Measurements from ENCODE around the gene NACA2. TPM values are rescaled to one million over a fixed set of nuclear protein-coding genes. Genes with fewer than 3 reads are reported as not detected.

NACA2 gene
- total and polyA plus RNA-seq, 2 of the 13 experiments (the other 11 are each of a cell fraction or from before 2014, with no cell fraction given): 0.21 TPM; not detected in 1

- TF ChIP-seq ZHX2 (IDR thresholded peaks at IDR 0.05; ENCODE audit: low read depth) (no peak), ZHX2 (CRISPR knock-in tag; IDR thresholded peaks at IDR 0.05; ENCODE audit: borderline replicate concordance) (no peak), EHMT2 (IDR thresholded peaks at IDR 0.05; ENCODE audit: borderline replicate concordance, low read depth, low read length) (no peak), SNAPC4 (CRISPR knock-in tag; IDR thresholded peaks at IDR 0.05) (no peak), ZNF17 (CRISPR knock-in tag; IDR thresholded peaks at IDR 0.05) (no peak), MYPOP (CRISPR knock-in tag; IDR thresholded peaks at IDR 0.05) (no peak), ZNF496 (CRISPR knock-in tag; IDR thresholded peaks at IDR 0.05; ENCODE audit: insufficient replicate concordance) (no peak), SOX13 (IDR thresholded peaks at IDR 0.05) (no peak), SOX13 (CRISPR knock-in tag; conservative IDR thresholded peaks at IDR 0.05 in 1 of 2, IDR thresholded peaks at IDR 0.05 in 1 of 2) (no peak), MTERF4 (CRISPR knock-in tag; IDR thresholded peaks at IDR 0.05) (no peak), ZNF33A (CRISPR knock-in tag; IDR thresholded peaks at IDR 0.05; ENCODE audit: borderline replicate concordance) (no peak), ZNF597 (CRISPR knock-in tag; IDR thresholded peaks at IDR 0.05) (no peak)
These were observed 16.3 kb downstream of the NACA2 start (continued) for GRCh38 chr17:61574542-61575351.

Measured in HepG2 (cell line).